Testis (tissue), 3 donors: ENCODE results near the gene TTLL10. TPM values are rescaled to one million over a fixed set of nuclear protein-coding genes. Genes with fewer than 3 reads are reported as not detected.

Experiments
- DNase-seq: peaks from one replicate; pipeline ENCODE4 v3.0.0-alpha.2; 2019
- H3K27ac ChIP-seq, 2 donors: fragments of 200-600 bp; sonication (generic); one replicate each; pipeline ENCODE4 v1.5.1; 2019
- H3K27me3 ChIP-seq: fragments of 200-600 bp; sonication (generic); one replicate; pipeline ENCODE4 v1.5.1; 2019
- H3K36me3 ChIP-seq: fragments of 200-600 bp; sonication (generic); one replicate; pipeline ENCODE4 v1.5.1; 2017; ENCODE audit warnings: low read depth; ENCODE audit errors: missing control alignments
- H3K4me1 ChIP-seq: fragments of 200-600 bp; sonication (generic); one replicate; pipeline ENCODE4 v1.5.1; 2019
- H3K4me3 ChIP-seq, 2 donors: fragments of 200-600 bp; sonication (generic); one replicate each; pipeline ENCODE4 v1.5.1; 2017 to 2019
- H3K9me3 ChIP-seq: fragments of 200-600 bp; sonication (generic); one replicate; pipeline ENCODE4 v1.5.1; 2017
- CTCF ChIP-seq, 3 experiments: fragments of 450-650 bp in 2 of 3; fragments of 200-600 bp in 1 of 3; sonication (generic) in 1 of 3; IDR thresholded peaks; one replicate each; pipeline ENCODE4 v1.5.1; 2016 to 2019; ENCODE audit warnings: antibody characterized with exemption in 3 of 3, mild to moderate bottlenecking in 2 of 3, moderate library complexity in 1 of 3
- POLR2A ChIP-seq: fragments of 450-650 bp; IDR thresholded peaks from one replicate; pipeline ENCODE4 v1.6.1; 2017; ENCODE audit warnings: antibody characterized with exemption, mild to moderate bottlenecking, moderate library complexity
- WGBS, 2 donors: methylation state at CpG; one replicate each; pipeline ENCODE4 v1.1.5; 2018; 5-methylcytosine and 5-hydroxymethylcytosine counted together
- intact Hi-C: fragments of 100-400 bp; cut with DNase I; formaldehyde crosslinking; loops from one replicate; pipeline ENCODE4 v1.15.1; 2023; ENCODE audit warnings: low total_unique reads
- polyA plus RNA-seq: library from polyadenylated mRNA; stranded (reverse); fragments of 350-450 nt; fragmentation: Illumina TruSeq; extraction: RNeasy Lipid Tissue Mini Kit (QIAGEN cat#74804); gene quantifications from one replicate; pipeline ENCODE4 v1.2.3, GENCODE V29; 2014; ENCODE audit warnings: low read depth, low replicate concordance; ENCODE audit not compliant: insufficient read depth
- total RNA-seq, 2 donors: library from RNA; depleted of rRNA; stranded (reverse); fragments of >200 nt; gene quantifications; one replicate each; pipeline ENCODE4 v1.2.3, GENCODE V29; 2016

Gene TTLL10
- total and polyA plus RNA-seq, 3 donors from 2014 or later = 20.4 to 58.0 (median 44.9) TPM

- H3K27ac ChIP-seq = peak overlapping the region; percentile 78 to 79
- TF ChIP-seq CTCF (IDR thresholded peaks at IDR 0.05) = no peak
- H3K4me3 ChIP-seq = peak overlapping the region; percentile 13 to 71
- DNase-seq = peak; percentile 61
- no peaks in the 10 kb centered on the region for H3K36me3 ChIP-seq
- peaks cover 8% of the 10 kb centered on the region for H3K4me1 ChIP-seq
- WGBS, 2 donors = 29 to 57% methylated on average over 5 to 30 of the region's 46 CpGs
- H3K27me3 ChIP-seq = no peaks in the 10 kb centered on the region
- intact Hi-C loops = no loop called here
- H3K9me3 ChIP-seq = no peaks in the 10 kb centered on the region
Observed at GRCh38 chr1:1157914-1158710, 15.6 kb upstream of the TTLL10 start.

GRCh38 chr1:1160281-1160930 is 13.3 kb upstream of the TTLL10 start:
- intact Hi-C loops = no loop called here
- 84 to 86% methylated on average over 14 to 23 of the region's 23 CpGs for WGBS, 2 donors
- Histone ChIP-seq H3K4me1 (peaks cover 8% of the 10 kb centered on the region), H3K36me3 (no peaks in the 10 kb centered on the region), H3K27me3 (no peaks in the 10 kb centered on the region), H3K4me3 (no peak overlapping the region), H3K27ac (no peak overlapping the region), H3K9me3 (no peaks in the 10 kb centered on the region)
- no peak for DNase-seq
- TF ChIP-seq CTCF (IDR thresholded peaks at IDR 0.05) = no peak
- no peak for TF ChIP-seq POLR2A

GRCh38 chr1:1161078-1161682 is 12.5 kb upstream of the TTLL10 start:
- Histone ChIP-seq H3K4me3 (no peak overlapping the region), H3K4me1 (peaks cover 8% of the 10 kb centered on the region), H3K27me3 (no peaks in the 10 kb centered on the region), H3K9me3 (no peaks in the 10 kb centered on the region), H3K27ac (no peak overlapping the region), H3K36me3 (no peaks in the 10 kb centered on the region)
- intact Hi-C loops = no loop called here
- no peak for DNase-seq
- TF ChIP-seq CTCF (IDR thresholded peaks at IDR 0.05) (no peak), POLR2A (no peak)
- WGBS, 2 donors = 89 to 91% methylated on average over 24 to 29 of the region's 29 CpGs

- Histone ChIP-seq H3K9me3 (no peaks in the 10 kb centered on the region), H3K36me3 (no peaks in the 10 kb centered on the region), H3K4me3 (no peak overlapping the region), H3K4me1 (peaks cover 8% of the 10 kb centered on the region), H3K27me3 (no peaks in the 10 kb centered on the region), H3K27ac (no peak overlapping the region)
- TF ChIP-seq CTCF (IDR thresholded peaks at IDR 0.05) (no peak), POLR2A (no peak)
- no peak for DNase-seq
- intact Hi-C loops = no loop called here
- WGBS, 2 donors = 60 to 64% methylated on average over 4 to 17 of the region's 17 CpGs
Observed at GRCh38 chr1:1161683-1162079, 12.0 kb upstream of the TTLL10 start.
